RPMI7951 (cell line): ENCODE measurements around the gene TBC1D5. TPM values are rescaled to one million over a fixed set of nuclear protein-coding genes. Genes with fewer than 3 reads are reported as not detected.
A peak's percentile ranks its signal among the peaks of the same experiment; 100 is the strongest.
"Not testable (repeated sequence)": the region's sequence is repeated elsewhere in the genome, so short reads cannot be mapped to it uniquely, and the experiment has no call there.

Experiments used
- DNase-seq: peaks from one replicate; pipeline ENCODE4 v3.0.0-alpha.2; 2012; ENCODE audit warnings: low read depth
- total RNA-seq: library from RNA; depleted of rRNA; stranded (reverse); fragments of >200 nt; shearing (Covaris generic); gene quantifications from 2 replicates; pipeline ENCODE4 v1.2.3, GENCODE V29; 2014

TBC1D5 gene
- total RNA-seq, 1 experiment from 2014 or later, result 78.2 TPM

DNA sequence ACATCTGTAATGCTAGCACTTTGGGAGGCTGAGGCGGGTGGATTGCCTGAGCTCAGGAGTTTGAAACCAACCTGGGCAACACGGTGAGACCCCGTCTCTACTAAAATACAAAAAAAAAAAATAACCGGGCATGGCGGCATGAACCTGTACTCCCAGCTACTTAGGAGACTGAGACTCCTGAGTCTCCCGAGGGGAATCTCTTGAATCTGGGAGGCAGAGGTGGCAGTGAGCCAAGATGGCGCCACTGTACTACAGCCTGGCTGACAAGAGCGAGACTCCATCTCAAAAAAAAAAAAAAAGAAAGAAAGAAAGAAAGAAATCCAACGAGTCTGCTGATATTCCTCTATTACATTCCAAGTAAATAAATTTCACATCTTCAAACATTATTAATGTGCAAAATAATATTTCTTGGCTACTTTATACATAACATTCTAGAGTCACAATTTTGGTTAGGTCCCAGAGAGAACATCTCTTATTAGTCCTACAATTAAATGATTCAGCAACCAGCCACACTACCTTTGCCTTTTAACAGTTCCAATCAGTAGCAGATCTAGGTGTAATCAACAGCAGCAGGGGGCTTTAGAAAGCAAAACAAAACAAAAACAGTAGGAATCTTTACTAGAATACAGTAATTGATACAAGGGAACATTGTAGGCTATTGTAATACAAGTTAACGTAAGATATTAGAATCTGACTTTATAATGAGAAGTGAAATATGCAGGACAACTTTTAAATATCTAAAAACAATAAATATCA lies 195.8 kb downstream of the TBC1D5 start:
- DNase-seq, result no peak

- peak; percentile 15 for DNase-seq
Observed at GRCh38 chr3:17544632-17545031, 197.8 kb downstream of the TBC1D5 start.

- DNase-seq, result no peak
Observed at GRCh38 chr3:17542591-17542990, 199.8 kb downstream of the TBC1D5 start.

DNA sequence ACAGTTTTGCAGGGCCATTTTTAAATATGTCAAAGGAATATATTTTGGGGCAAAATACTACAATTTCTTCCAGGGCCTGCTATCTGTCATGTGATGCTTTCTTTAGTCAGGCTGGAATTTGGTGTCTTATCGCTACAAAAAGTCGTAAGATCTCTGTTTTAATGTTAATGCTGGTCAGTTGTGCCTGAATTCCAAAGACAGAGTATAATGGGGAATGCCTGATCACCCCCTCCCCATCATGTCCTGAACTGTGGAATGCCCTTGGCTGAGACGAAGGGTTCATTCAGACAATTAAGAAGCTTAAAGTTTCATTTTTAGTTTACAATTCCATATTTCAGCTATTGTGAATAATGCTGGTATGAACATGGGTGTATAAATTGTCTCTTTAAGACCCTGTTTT lies 203.0 kb downstream of the TBC1D5 start:
- DNase-seq, result no peak

DNA sequence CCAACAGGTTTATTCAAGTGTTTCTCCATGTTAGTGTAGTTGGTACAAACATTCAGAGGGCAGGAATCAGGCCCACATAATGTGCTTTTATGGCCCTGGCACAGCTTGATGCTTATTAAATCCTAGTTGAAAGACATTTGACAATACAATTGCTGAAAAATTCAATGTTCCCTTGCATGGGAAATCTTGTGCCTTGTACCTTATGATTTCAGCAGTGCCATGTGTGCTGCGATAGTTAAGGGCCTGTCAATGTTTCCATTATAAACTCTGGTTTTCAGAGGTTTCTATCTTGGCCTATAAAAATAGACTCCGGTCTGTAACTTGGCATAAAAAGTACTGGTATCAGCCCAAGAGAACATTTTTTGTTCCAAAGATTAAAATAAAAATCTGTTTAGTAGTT lies 207.2 kb downstream of the TBC1D5 start:
- DNase-seq, result no peak

GRCh38 chr3:17532446-17532845 lies 210.0 kb downstream of the TBC1D5 start:
- DNase-seq, result not testable (repeated sequence)

DNA sequence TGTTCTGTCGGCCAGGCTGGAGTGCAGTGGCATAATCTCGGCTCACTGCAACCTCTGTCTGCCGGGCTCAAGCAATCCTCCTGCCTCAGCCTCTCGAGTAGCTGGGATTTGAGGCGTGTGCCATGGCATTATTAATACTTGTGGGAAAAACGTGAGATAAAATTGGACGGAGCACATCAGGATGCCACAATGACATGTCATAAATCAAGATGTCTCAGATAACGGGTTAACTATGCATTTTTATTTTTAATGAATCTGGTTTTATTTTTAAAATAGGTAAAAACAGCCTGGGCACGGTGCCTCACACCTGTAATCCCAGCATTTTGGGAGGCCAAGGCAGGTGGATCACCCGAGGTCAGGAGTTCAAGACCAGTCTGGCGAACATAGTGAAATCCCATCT lies 212.8 kb downstream of the TBC1D5 start:
- no peak for DNase-seq

DNA sequence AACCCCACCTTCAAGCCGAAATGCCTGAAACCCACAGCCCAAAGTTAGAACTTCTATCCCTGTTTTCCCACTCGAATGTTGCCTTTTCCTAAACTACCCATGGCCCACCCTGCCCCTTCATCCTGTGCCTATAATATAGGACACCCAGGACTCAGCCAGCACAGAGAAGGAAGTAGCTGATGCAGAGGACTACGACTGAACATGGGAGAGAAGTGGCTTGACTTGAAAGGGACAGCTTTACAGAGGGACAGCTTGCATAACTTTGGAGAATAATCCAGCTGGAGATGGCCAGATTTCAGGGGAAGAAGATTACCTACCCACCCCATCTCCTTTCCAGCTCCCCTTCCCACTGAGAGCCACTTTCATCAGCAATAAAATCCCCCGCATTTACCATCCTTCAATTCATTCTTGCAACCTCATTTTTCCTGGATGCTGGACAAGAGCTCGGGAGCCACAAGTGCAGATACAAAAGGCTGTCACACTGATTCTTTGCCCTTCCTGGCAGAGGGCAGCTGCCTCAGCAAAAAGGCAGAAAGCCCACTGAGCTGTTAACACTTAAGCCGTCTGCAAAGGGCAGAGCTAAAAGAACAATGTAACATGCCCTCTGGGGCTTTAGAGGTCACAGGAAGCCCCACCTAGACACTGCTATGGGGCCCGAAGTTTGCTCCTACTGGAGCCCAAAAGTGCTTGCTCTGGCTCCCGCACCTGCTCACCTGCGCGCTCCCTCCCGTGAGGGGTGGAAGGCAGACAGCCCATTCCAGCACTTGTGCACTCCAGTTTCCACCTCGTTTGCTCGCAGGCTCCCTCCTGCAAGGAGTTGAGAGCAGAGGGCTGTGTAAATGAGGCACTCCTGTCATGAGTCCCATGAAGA lies 224.0 kb downstream of the TBC1D5 start:
- DNase-seq, result no peak

DNA sequence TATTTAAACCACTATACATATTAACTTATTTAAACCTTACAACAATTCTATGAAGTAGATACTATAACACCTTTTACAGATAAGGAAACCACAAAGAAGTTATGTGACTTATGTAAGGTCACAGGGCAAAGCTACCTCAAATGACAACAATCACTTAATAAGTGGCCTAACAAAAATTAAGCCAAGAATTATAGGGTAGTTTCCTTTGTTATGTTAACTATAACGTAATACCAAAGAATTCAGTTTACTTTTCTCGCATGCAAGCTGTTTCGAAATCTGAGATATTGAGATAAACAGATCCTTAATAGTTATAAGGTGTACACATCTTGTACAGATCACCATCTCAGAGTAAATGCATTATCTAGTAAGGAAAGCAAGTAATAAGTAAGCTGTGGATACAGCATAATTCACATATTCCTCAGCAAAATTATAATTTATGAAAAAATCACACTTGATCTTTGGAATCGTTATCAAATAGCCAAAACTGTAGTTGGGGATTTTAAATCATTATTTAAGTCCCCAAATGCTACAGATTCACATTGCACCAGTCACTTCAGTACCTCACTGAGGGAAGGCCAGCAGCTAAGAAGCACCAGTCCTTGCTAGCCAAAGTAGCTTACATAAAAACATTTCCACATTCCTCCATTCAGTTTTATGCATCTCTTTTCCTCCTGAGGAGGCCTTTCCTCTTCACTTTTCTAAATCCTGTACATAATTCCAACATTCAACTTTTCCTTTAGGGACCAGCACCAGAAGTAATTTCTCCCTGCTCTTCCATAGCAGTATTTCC lies 226.8 kb downstream of the TBC1D5 start:
- DNase-seq, result no peak

DNA sequence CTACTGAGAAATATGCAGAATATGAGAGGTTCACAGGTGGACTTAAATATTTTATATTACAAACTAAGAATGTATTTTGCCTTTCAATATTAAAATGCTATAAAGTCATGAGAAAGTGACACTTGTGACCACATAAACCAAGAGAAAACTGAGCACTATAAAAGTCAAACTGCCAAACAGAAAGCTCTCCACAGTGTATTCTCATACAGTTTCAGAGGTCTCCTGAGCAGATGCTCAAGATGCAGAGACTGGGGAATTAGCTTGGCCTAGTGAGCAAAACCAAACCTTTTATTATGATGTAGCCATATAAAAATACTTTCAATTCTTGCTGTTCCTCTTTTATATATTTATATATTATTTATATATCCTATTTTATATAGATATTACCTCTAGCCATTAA lies 227.8 kb downstream of the TBC1D5 start:
- DNase-seq, result no peak

- DNase-seq, result no peak
Observed at GRCh38 chr3:17510265-17510664, 232.2 kb downstream of the TBC1D5 start.

DNA sequence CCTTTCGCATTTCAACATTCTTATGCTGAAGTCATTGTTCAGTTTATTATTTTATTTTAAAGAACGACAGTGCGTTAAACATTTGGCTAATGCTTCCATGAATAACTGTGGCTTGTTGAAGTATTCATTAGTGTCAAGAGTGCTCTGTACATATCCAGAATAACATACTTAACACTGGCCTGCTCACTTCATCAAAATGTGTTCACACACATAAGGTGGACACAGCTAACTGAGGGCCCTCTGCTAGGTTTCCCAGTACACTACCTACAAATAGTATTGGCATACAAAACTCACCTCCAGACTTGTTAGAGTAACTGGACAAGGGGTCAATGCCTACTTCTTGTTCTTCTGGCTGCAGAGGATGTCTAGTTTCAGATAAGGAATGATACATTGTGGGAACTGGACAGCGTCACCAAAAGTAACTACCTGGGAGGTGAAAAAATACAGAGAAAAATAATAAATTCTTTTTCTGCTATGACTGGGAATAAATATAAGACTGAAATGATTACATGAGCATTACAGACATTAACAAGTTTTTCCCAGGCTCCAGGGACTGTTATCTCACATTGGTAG lies 234.2 kb downstream of the TBC1D5 start:
- no peak for DNase-seq

DNA sequence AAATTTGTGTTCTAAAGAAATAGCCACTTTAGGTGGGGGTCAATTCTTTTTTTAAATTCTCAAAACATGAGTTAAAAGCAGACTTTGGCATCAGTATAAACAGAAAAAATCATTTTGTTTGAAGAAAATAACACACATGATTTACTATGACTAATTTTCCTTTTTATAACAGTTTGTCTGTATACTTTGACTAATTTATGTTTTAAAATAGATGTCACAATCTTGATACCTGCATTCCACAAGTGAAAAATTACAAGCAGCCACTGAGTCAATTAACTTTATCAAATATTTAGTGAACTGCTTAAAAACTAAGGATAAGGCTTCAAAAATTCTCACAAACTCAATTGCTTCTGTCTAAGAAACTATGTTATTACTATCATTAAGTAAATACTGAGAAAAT lies 235.0 kb downstream of the TBC1D5 start:
- no peak for DNase-seq

GRCh38 chr3:17505856-17506255 lies 236.6 kb downstream of the TBC1D5 start:
- DNase-seq, result peak; percentile 3

DNA sequence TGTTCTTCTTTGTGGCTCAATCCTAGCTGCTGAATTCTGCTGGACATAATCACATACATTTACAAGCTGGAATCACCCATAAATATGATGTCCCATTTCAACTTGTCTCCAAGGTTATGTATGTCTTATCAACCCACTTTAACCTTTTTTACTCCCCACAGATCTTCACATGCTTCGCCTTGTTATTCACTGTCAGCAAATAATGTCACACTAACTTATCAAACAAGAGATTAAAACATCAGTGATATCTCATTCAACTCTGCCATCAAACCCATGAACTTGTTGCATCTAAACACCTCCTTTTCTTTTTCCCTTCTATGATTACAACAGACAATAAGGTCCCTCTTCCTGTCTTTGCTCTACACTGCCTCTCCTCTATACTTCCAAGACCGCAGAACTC lies 240.7 kb downstream of the TBC1D5 start:
- no peak for DNase-seq

GRCh38 chr3:17500618-17501017 lies 241.8 kb downstream of the TBC1D5 start:
- peak; percentile 28 for DNase-seq

- DNase-seq, result no peak
Observed at GRCh38 chr3:17494117-17494809, 248.2 kb downstream of the TBC1D5 start.

GRCh38 chr3:17491601-17492000 lies 250.8 kb downstream of the TBC1D5 start:
- DNase-seq, result peak; percentile 79

- not testable (repeated sequence) for DNase-seq
Observed at GRCh38 chr3:17491190-17491589, 251.2 kb downstream of the TBC1D5 start.

GRCh38 chr3:17489139-17489538 lies 253.3 kb downstream of the TBC1D5 start:
- DNase-seq, result peak; percentile 47

- no peak for DNase-seq
Observed at GRCh38 chr3:17481116-17481515, 261.3 kb downstream of the TBC1D5 start.
